Mucosa of stomach (tissue), 1 donor: ENCODE results near the gene NR1D2.
"Not testable (repeated sequence)": the region's sequence is repeated elsewhere in the genome, so short reads cannot be mapped to it uniquely, and the experiment has no call there.

Experiments
- H3K27me3 ChIP-seq: one replicate; pipeline ENCODE4 v1.7.0; 2013; ENCODE audit warnings: mild to moderate bottlenecking, low read length; ENCODE audit not compliant: control insufficient read depth, insufficient read depth
- H3K36me3 ChIP-seq: one replicate; pipeline ENCODE4 v1.7.0; 2013; ENCODE audit warnings: low read length; ENCODE audit not compliant: control insufficient read depth, insufficient read depth
- H3K4me1 ChIP-seq: one replicate; pipeline ENCODE4 v1.7.0; 2013; ENCODE audit warnings: mild to moderate bottlenecking, low read length; ENCODE audit not compliant: control insufficient read depth, insufficient read depth
- H3K4me3 ChIP-seq: one replicate; pipeline ENCODE4 v1.7.0; 2013; ENCODE audit warnings: low read length
- H3K9ac ChIP-seq: one replicate; pipeline ENCODE4 v1.7.0; 2013; ENCODE audit warnings: mild to moderate bottlenecking, low read length, moderate library complexity
- H3K9me3 ChIP-seq: one replicate; pipeline ENCODE4 v1.7.0; 2013; ENCODE audit warnings: mild to moderate bottlenecking, low read length, moderate library complexity; ENCODE audit not compliant: control insufficient read depth
- donor health status: Pancreatic carcinoma.

NR1D2 gene

GRCh38 chr3:23999012-23999641, 54.0 kb downstream of the NR1D2 start:
- Histone ChIP-seq H3K4me3 (no peak overlapping the region), H3K9ac (no peak overlapping the region), H3K4me1 (peaks cover under 1% of the 10 kb centered on the region)

DNA sequence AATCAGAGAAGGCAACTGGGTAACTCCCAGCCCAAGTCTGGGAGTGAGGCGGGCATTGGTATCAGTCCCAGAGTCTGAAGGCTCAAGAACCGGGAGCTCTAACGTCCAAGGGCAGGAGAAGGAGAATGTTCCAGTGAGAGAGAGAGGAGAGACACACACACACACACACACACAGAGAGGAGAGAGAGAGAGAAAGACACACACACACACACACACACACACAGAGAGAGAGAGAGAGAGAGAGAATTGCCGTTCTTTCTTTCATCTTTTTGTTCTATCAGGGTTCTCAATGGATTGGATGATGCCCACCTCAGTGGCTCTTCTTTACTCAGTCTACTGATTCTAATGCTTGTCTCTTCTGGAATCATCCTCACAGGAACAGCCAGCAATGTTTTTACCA, 57.0 kb downstream of the NR1D2 start:
- peaks cover 3% of the 10 kb centered on the region for H3K27me3 ChIP-seq
- H3K4me1 ChIP-seq, result no peaks in the 10 kb centered on the region
- H3K9me3 ChIP-seq, result no peaks in the 10 kb centered on the region
- H3K9ac ChIP-seq, result no peak overlapping the region
- no peak overlapping the region for H3K4me3 ChIP-seq
- no peaks in the 10 kb centered on the region for H3K36me3 ChIP-seq

More at GRCh38 chr3:23999012-23999641, 54.0 kb downstream of the NR1D2 start:
- H3K36me3 ChIP-seq, result no peaks in the 10 kb centered on the region
- no peaks in the 10 kb centered on the region for H3K9me3 ChIP-seq
- peaks cover 3% of the 10 kb centered on the region for H3K27me3 ChIP-seq

DNA sequence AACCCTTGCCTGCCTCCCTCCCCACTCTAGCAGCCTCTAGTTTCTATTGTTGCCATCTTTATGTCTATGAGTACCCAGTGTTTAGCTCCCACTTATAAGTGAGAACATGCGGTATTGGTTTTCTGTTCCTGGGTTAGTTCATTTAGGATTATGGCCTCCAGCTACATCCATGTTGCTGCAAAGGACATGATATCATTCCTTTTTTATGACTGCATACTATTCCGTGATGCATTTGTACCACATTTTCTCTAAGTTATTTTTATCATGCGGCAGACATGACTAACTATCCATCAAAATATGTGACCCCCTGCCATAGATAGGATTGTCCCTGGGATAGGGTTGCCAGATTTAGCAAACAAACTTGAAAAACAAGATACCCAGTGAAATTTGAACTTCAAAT, 58.4 kb downstream of the NR1D2 start:
- Histone ChIP-seq H3K4me3 (no peak overlapping the region), H3K36me3 (no peaks in the 10 kb centered on the region), H3K9me3 (no peaks in the 10 kb centered on the region), H3K4me1 (no peaks in the 10 kb centered on the region), H3K9ac (no peak overlapping the region), H3K27me3 (peaks cover 3% of the 10 kb centered on the region)

GRCh38 chr3:24004171-24004938, 59.3 kb downstream of the NR1D2 start:
- Histone ChIP-seq H3K9me3 (no peaks in the 10 kb centered on the region), H3K4me1 (no peaks in the 10 kb centered on the region), H3K27me3 (peaks cover 2% of the 10 kb centered on the region), H3K36me3 (no peaks in the 10 kb centered on the region), H3K9ac (no peak overlapping the region), H3K4me3 (no peak overlapping the region)

DNA sequence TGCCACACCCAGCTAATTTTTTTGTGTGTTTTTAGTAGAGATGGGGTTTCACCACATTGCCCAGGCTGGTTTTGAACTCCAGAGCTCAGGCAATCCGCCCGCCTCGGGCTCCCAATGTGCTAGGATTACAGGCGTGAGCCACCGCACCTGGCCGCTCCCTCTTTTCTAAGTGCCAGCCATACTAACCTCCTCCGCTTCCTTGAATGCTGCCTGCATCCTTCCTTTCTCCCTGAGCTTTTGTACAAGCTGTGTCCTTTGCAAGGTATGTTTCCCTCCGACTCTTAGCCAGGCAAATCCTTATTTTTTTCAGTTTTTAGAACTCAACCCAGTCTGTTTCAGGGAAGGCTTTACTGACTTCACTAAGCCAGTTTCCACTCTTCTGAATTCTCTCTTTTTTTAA, 60.6 kb downstream of the NR1D2 start:
- Histone ChIP-seq H3K27me3 (no peaks in the 10 kb centered on the region), H3K36me3 (no peaks in the 10 kb centered on the region), H3K9me3 (no peaks in the 10 kb centered on the region), H3K4me1 (no peaks in the 10 kb centered on the region), H3K9ac (no peak overlapping the region), H3K4me3 (no peak overlapping the region)

DNA sequence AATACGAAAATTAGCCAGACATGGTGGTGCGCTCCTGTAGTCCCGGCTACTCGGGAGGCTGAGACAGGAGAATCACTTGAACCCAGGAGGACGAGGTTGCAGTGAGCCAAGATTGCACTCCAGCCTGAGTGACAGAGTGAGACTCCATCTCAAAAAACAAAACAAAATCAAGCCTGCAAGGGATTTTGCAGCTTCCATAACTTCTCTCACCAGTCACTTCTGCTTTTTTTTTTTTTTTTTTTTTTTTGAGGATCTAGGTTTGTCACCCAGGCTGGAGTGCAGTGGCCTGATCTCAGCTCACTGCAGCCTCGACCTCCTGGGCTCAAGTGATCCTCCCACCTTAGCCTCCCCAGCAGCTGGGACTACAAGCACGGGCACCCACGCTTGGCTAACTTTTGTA, 65.7 kb downstream of the NR1D2 start:
- H3K9ac ChIP-seq, H3K27me3 ChIP-seq, H3K4me1 ChIP-seq, H3K9me3 ChIP-seq, H3K36me3 ChIP-seq, H3K4me3 ChIP-seq: not testable (repeated sequence)

GRCh38 chr3:24012589-24013269, 67.6 kb downstream of the NR1D2 start:
- no peaks in the 10 kb centered on the region for H3K36me3 ChIP-seq
- H3K27me3 ChIP-seq, result no peaks in the 10 kb centered on the region
- H3K4me3 ChIP-seq, result no peak overlapping the region
- H3K4me1 ChIP-seq, result no peaks in the 10 kb centered on the region
- no peak overlapping the region for H3K9ac ChIP-seq
- H3K9me3 ChIP-seq, result no peaks in the 10 kb centered on the region

- H3K4me1 ChIP-seq, result no peaks in the 10 kb centered on the region
- no peaks in the 10 kb centered on the region for H3K27me3 ChIP-seq
- H3K9ac ChIP-seq, result no peak overlapping the region
- H3K9me3 ChIP-seq, result no peaks in the 10 kb centered on the region
- no peak overlapping the region for H3K4me3 ChIP-seq
- no peaks in the 10 kb centered on the region for H3K36me3 ChIP-seq
These were observed 72.2 kb downstream of the NR1D2 start for GRCh38 chr3:24017305-24017704.

DNA sequence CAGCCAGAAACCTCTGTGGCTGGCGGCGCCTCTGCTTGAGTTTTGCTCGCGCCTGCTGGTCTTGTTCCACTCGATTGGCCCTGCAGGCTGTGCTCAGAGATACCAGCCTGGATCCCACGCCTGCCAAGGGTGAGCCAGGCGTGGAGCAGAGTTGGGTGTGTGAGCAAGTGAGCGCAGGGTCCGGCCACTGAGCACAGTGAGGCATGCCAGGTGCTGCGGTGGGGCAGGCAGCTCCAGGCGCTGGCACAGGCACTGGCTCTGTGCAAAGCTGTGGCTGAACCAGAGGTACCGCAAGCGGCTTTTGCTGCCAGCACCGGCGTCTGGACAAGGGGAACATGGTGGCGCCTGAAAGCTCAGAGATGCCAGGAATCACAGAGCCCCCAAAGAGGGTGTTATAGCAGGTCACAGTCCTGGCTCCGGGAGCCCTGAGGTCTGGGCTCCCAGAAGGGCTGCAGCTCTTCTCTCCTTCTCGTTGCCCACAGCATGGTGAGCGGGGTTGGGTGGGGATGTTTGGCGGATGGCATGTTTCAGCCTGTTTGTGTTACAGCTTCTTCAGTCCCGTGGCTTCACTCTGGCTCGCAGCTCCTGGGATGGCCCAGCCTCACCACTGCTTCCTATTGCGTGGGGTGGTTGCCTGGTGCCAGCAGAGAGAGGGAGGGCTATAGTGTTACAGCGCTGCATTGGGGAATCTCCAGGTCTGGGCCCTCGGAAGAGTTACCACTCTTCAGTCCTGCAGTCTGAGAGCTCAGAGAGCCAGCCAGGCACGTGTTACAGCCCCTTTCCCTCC, 73.9 kb downstream of the NR1D2 start:
- Histone ChIP-seq H3K4me1 (no peaks in the 10 kb centered on the region), H3K9me3 (no peaks in the 10 kb centered on the region), H3K4me3 (no peak overlapping the region), H3K9ac (no peak overlapping the region), H3K27me3 (no peaks in the 10 kb centered on the region), H3K36me3 (no peaks in the 10 kb centered on the region)

GRCh38 chr3:24019585-24019984, 74.5 kb downstream of the NR1D2 start:
- H3K4me1 ChIP-seq, result no peaks in the 10 kb centered on the region
- no peak overlapping the region for H3K4me3 ChIP-seq
- H3K27me3 ChIP-seq, result no peaks in the 10 kb centered on the region
- H3K36me3 ChIP-seq, result no peaks in the 10 kb centered on the region
- H3K9ac ChIP-seq, result no peak overlapping the region
- H3K9me3 ChIP-seq, result no peaks in the 10 kb centered on the region

DNA sequence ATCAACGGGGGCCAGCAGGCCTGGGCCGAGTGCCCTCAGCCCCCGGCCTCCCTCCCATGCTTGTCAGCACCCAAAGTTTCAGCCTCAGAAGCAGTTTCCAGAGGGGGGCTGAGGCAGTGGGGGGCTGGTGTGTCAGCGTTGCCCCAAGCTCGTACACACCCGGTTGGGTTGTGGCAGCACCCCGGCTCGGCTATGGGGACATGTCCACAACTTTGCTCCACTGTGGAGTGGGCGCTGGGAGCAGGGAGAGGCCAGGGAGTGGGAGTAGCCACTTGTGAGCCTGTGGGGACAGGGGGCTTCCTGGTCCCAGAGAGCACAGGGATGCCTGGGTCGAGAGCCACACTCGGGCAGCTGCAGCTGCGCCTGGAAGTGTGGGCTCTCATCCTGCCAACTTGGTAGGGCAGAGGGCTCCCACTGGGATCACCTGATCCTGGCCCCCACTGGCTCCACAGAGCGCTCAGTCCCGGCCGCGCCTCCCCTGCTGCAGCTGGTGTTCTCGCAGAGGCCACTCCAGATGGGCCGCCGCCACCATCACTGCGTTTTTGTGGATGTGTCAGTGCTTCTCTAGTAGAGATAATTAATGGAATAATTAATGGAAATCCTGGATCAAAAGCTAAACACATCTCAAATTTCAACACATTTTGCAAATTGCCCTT, 75.1 kb downstream of the NR1D2 start:
- Histone ChIP-seq H3K4me3 (no peak overlapping the region), H3K36me3 (no peaks in the 10 kb centered on the region), H3K4me1 (no peaks in the 10 kb centered on the region), H3K9me3 (no peaks in the 10 kb centered on the region), H3K9ac (no peak overlapping the region), H3K27me3 (no peaks in the 10 kb centered on the region)
